ENCODE results near the gene PRKCA.

- TF ChIP-seq REST (IDR thresholded peaks at IDR 0.05; ENCODE audit: low read depth) = no peak
- no peak for TF ChIP-seq EGR1 (IDR thresholded peaks at IDR 0.05)
- TF ChIP-seq FOXM1 (IDR thresholded peaks at IDR 0.05; ENCODE audit: borderline replicate concordance, low read depth) = no peak
- no peak for TF ChIP-seq EP300 (IDR thresholded peaks at IDR 0.05; ENCODE audit: borderline replicate concordance)
- TF ChIP-seq YY1 (IDR thresholded peaks at IDR 0.05; ENCODE audit: low read depth) = no peak
Measured at GRCh38 chr17:66684261-66684660, 381.8 kb downstream of the PRKCA start.
